C4-2B (cell line): ENCODE data around the gene HYKK.

ENCODE experiments used
- CTCF ChIP-seq: fragments of 450-650 bp; conservative IDR thresholded peaks from 2 replicates; pipeline ENCODE4 v1.5.1; 2017; ENCODE audit warnings: mild to moderate bottlenecking
- ZFX ChIP-seq: fragments of 450-650 bp; IDR thresholded peaks from 2 replicates; pipeline ENCODE4 v1.6.1; 2017

DNA sequence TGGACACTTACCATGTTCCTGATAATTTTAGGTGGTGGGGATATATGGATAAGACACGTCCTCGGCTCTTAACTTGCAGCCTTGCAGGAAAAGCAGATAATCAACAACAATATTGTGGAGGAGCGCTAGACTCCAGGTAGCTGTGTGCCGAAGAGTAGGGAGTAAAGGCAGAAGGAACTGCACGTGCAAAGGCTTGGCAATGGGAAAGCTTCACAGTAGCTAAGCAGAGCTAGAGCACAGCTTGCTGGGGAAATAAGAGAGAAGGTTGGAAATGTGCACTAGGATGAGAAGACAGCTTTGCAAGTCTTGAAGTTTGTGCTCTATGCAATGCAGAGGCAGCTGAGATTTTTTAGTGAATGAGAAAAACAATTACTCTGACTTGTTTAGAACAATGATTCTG lies 45.2 kb downstream of the HYKK start:
- no peak for TF ChIP-seq CTCF
- TF ChIP-seq ZFX: no peak
